ENCODE data around the gene HPCAL4.

- TF ChIP-seq IRF5 (IDR thresholded peaks at IDR 0.05; ENCODE audit: borderline replicate concordance) (no peak), EGR1 (IDR thresholded peaks at IDR 0.05; ENCODE audit: borderline replicate concordance in 1 of 2, low read depth in 2 of 2, low read length in 2 of 2) (no peak), POLR2A (IDR thresholded peaks at IDR 0.05; ENCODE audit: low read depth, low read length) (no peak), MAX (IDR thresholded peaks at IDR 0.05; ENCODE audit: low read depth, low read length) (no peak), CTCF (IDR thresholded peaks at IDR 0.05 in 2 of 3, conservative IDR thresholded peaks at IDR 0.05 in 1 of 3; ENCODE audit: control insufficient read depth in 2 of 3, extremely low read depth in 1 of 3, insufficient read depth in 1 of 3, low read depth in 3 of 3, low read length in 3 of 3) (no peak), CBFB (IDR thresholded peaks at IDR 0.05; ENCODE audit: low read depth) (no peak), REST (IDR thresholded peaks at IDR 0.05; ENCODE audit: low read depth, low read length) (no peak), SRF (IDR thresholded peaks at IDR 0.05; ENCODE audit: low read depth in 2 of 2, low read length in 2 of 2) (no peak), PAX5 (IDR thresholded peaks at IDR 0.05; ENCODE audit: borderline replicate concordance, low read depth, low read length) (no peak), SUZ12 (IDR thresholded peaks at IDR 0.05; ENCODE audit: unreplicated experiment) (no peak), MTA3 (IDR thresholded peaks at IDR 0.05; ENCODE audit: borderline replicate concordance, low read length) (no peak), NKRF (conservative IDR thresholded peaks at IDR 0.05) (no peak), POLR2AphosphoS2 (IDR thresholded peaks at IDR 0.05; ENCODE audit: low read depth, low read length) (no peak)
Observed at GRCh38 chr1:39695016-39695415, 3.8 kb upstream of the HPCAL4 start.

Data from GM12878 (cell line).